Dedifferentiated amniotic fluid mesenchymal stem cell (primary cell): Measurements from ENCODE around the gene BMPR2.
"Not testable (repeated sequence)": the region's sequence is repeated elsewhere in the genome, so short reads cannot be mapped to it uniquely, and the experiment has no call there.

ENCODE experiments used
- DNase-seq: peaks from one replicate; pipeline ENCODE4 v3.0.0-alpha.2; 2016; ENCODE audit errors: extremely low spot score

The BMPR2 gene

DNA sequence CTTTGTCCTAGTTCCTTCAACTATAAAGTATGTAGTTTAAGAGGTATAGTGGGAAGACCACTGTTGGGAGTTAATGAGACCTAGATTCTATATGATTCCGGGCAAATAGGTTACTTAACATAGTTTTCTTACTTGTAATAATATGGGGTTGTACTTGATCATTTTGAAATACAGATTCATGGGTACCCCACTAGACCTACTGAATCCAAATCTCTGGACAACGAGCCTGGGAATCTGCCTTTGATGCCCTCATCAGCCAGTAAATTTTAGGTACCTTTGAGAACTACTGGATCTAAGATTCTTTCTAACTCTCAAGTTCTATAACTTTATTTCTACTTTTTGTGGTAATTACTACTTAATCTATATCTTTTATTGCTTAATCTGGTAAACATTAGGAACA is 6.6 kb downstream of the BMPR2 start:
- DNase-seq = no peak

DNA sequence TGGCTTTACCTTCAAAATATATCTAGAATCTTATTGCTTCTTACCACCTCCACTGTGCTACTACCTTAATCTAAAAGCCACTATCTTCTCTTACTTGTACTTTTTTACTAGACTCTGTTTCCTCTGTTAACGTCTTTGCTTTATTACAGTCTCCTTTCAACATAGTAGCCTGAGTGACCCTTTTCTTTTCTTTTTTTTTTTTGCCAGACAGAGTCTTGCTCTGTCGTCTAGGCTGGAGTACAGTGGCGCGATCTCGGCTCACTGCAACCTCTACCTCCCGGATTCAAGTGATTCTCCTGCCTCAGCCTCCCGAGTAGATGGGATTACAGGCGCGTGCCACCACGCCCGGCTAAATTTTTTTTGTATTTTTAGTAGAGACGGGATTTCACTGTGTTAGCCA is 10.4 kb downstream of the BMPR2 start:
- not testable (repeated sequence) for DNase-seq

DNA sequence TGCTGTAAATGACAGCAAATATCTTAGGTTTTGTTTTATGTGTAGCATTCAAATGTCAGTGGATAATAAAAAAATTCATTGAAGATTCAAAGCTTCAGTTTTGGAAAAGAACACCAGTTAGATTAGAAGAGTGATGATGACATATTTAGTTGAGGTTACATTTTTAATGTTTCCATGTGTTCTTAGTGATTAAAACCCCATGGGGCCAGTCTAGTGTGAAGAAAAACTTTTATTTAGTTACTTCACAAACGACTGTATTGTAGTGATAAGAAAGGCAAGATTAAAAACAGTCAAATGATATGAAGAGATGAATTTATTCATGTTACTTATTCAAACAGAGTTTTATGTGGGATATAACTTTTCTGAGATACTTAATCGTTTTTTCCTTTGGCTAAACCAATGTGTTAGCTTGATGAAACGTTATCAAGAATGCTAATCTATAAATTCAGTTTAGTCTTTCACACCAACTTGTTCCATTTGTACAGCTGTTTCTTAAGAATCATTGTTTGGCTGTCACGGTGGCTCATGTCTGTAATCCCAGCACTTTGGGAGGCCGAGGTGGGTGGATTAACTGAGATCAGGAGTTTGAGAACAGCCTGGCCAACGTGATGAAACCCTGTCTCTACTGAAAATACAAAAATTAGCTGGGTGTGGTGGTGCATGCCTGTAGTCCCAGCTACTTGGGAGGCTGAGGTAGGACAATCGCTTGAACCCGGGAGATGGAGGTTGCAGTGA is 11.6 kb downstream of the BMPR2 start:
- no peak for DNase-seq

DNA sequence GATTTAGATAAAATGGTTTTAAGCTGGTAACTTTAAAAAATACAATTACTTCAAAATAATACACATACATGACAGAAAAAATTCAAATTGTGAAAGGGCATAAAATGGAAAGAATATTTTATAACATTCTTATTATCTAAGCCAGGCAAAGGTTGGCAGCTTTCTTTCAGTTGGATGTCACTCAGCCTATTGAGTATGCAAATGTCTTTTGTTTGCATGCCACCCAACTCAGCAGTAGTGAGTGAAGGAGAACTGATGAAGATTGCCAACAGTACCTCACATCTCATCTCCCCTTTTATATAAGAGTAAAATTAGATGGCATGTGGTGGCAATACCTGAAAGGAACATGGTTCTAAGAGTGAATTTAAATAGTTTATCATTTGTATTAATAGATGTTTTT is 24.8 kb downstream of the BMPR2 start:
- DNase-seq = no peak

DNA sequence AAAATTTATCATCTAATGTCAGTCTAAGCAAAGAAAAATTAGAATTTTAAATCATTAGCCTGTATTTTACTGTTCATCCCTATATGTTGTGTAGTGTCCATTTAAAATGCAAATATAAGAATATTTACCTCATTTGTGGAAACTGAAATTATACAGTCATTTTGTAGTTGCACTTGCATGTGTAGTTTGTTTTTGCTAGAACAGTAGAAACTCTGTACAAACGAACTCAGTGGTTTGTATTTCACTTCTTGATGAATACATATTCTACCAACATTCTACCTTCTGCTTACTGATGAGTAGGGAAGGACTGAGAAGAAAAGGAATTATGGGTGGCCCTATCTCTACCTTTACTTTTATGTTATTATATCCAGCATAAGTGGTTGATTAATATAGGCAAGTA is 29.7 kb downstream of the BMPR2 start:
- no peak for DNase-seq

DNA sequence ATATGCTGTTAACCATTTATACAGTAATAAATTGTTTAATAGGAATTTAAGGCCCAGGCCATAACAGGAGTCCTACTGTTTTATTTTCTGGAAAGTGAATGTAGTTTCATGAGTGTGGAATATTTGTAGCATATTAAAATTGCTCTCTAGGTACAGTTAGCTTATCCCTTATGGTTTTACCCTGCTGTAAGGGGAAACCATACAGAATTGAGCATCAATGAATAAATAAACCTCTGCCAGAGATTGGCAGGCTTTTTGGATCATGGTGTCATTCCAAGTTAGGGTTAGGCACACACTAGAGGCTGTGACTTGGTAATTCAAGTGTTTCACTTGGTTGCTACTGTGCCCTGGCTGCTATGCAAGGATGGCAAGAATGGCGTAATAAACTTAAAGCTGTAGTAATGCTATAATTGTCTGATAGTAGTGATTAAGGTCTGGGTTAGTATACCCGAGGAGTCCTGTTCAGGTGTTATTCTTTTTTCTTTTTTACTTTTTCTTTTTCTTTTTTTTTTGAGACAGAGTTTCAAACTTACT is 30.4 kb downstream of the BMPR2 start:
- DNase-seq = no peak

DNA sequence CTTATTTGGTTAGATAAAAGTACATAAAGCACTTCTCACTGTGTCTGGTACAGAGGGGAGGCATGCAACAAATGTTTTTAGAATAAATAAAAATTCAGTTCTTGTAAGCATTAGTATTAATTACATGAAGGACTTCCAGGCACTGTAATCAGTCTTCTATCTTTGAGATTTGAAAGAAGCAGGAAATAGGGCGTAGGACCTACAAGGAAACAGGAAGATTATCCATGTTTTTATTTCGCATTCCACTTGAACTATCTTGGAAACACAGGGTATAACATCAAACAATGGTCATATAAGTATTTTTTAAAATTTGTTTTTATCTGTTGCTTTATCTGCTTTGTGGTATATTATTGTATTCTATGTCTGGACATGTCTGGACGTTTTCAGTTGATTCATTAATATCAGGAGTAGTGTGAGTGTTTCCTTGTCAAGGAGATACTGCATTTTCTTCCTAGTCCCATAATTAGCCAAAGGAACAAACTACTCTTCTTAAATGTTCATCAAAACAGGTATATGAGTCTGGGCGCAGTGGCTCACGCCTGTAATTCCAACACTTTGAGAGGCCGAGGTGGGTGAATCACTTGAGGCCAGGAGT is 32.5 kb downstream of the BMPR2 start:
- no peak for DNase-seq

DNA sequence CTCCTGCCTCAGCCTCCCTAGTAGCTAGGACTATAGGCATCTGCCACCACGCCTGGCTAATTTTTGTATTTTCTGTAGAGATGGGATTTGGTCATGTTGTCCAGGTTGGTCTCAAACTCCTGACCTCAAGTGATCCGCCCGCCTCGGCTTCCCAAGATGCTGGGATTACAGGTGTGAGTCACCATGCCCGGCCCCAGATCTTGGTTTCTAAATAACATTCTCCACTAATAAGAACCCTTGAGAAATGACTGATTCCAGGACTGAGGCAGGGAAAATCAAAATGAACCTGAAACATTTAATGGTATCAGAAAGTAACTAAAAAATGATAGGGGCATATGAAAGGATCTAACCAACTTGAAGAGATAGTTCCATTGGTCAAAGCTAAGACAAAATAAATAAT is 34.0 kb downstream of the BMPR2 start:
- no peak for DNase-seq

DNA sequence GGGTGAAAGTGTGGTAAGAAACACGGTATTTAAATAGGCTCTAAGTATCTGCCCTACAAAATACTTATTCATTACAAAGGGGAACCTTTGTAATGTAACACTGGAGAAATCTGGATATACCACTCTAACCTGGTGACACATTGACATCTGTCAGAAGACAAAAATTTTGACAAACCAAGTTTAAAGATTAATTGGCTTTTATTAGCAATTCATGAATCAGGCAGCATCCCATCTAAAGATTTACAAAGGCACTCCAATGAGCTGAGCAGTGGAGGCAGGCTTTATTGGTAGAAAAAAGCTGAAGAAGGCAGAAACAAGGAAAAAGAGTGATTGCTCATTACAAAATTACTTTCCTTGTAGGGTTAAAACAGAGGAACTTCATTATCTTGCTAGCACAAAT is 35.0 kb downstream of the BMPR2 start:
- no peak for DNase-seq

DNA sequence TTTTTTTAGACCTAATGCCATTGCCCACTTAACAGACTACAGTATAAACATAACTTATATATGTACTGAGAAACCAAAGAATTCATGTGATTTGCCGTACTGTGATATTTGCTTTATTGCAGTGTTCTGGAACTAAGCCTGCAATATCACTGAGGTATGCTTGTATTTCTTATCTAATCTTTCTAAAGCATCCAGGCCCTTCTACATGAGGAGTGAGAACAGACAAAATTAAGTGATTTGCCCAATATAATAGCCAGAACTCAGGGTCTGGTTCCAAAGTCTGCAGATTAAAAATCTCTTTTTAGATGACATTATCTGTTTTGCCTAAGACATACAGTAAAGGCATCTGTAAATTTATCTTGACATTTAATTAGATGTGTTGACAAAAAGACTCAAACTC is 41.9 kb downstream of the BMPR2 start:
- no peak for DNase-seq

DNA sequence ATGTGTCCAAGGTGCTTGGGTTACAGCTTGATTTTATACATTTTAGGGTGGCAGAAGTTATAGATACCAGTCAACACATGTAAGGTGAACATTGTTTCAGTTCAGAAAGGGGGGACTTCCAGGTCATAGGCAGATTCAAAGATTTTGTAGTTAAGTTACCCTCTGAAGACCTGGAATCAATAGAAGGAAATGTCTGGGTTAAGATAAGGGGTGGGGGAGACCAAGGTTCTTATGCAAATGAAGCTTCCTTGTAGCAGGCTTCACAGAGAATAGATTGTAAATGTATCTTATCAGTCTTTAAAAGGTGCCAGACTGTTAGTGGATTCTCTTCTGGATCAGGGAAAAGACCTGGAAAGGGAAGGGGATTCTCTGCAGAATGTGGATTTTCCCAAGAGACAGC is 42.4 kb downstream of the BMPR2 start:
- DNase-seq = no peak

DNA sequence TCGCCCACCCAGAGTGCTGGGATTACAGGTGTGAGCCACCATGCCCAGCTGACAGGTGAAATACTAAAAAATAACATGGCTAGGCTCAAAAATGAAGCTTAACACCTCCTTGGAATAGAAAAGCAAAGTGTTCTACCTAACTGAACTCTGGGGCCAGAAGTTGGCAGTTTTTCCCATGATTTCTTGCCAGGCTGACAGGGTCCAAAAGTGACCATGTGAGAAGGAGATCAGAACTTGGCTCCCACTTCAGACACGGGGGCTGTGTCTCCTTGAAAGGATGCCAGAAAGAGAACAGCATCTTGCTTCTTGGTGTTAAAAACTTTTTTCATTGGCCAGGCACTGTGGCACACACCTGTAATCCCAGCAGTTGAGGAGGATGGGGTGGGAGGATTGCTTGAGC is 47.0 kb downstream of the BMPR2 start:
- no peak for DNase-seq

DNA sequence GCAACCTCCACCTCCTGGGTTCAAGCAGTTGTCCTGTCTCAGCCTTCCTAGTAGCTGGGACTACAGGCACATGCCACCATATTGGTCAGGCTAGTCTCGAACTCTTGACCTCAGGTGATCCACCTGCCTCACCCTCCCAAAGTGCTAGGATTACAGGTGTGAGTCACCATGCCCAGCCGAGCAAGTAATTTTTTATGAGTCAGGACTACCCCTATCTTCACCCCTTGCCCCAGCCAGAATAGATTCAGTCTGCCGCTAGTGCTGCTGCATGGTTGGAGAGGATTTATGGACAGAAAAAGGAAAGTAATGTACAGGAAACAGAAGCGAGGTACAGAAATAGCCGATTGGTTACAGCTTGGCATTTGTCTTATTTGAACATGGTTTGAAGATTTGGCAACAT is 48.9 kb downstream of the BMPR2 start:
- no peak for DNase-seq

DNA sequence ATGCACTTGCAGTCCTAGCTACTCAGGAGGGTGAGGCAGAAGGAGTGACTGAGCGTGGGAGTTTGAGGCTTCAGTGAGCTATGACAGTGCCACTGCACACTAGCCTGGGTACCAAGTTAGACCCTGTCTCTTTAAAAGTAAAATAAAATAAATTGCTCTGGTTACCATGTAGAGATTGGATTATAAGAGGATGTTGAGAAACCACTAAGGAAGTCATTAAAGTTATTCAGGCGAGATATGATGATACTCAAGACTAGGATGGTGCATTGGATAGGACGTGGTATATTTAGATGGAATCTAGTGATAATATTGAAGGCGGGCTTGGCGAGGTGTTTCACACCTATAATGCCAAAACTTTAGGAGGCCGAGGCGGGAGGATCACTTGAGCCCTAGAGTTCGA is 50.6 kb downstream of the BMPR2 start:
- DNase-seq = no peak

DNA sequence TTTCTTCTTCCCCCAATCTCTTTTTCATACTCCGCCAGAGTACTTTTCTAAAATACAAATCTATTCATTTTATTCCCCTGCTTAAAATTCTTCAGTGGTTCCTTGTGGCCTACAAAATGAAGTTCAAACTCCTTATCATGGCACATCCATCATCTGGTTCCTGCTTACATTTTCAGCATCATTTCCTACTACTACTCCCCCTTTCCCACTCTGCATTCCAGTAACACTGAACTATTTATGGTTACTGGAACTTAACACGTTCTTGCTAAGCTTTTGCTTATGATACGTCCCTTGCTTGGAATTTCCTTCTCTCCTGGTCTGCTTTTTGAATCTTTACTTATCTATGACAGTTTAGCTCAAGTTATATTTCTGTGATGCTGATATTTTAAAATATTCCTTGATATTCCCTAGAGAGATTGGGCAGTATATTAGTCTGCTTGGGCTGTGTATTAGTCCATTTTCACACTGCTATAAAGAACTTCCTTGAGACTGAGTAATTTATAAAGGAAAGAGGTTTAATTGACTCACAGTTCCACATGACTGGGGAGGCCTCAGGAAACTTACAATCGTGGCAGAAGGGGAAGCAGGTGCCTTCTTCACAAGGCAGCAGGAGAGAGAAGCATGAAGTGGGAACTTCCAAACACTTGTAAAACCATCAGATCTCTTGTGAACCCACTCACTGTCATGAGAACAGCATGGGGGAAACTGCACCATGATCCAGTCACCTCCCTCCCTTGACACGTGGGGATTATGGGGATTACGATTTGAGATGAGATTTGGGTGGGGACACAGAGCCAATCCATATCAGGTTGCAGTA is 53.2 kb downstream of the BMPR2 start:
- DNase-seq = no peak

DNA sequence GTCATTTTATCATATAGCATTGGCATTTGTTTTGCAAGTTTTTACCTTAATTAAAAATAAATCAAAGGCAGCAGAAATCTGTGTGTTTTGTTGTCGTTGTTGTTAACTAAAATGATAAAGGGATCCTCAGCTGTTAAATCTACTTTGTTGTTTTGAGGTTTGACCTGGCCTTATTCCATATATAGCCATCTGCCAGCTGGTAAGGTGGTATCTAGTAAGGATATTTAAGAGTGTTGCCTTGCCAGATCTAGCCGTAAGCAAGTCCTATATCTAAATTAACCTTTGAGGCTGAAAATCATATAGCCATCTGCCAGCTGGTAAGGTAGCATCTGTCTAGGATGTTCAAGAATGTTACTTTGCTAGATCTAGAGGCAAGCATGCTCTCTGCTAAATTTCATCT is 56.6 kb downstream of the BMPR2 start:
- DNase-seq = no peak

DNA sequence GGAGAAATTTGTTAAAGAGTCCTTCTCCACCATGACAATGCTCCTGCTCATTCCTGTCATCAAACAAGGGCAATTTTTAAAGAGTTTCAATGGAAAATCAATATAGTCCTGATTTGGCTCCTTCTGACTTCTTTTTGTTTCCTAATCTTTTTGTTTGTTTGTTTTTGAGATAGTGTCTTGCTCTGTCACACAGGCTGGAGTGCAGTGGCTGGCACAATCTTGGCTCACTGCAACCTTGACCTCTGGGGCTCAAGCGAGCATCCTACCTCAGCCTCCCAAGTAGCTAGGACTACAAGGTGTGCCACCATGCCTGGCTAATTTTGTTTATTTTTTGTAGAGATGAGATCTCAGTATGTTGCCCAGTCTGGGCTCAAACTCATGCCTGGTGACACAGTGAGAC is 58.3 kb downstream of the BMPR2 start:
- no peak for DNase-seq

DNA sequence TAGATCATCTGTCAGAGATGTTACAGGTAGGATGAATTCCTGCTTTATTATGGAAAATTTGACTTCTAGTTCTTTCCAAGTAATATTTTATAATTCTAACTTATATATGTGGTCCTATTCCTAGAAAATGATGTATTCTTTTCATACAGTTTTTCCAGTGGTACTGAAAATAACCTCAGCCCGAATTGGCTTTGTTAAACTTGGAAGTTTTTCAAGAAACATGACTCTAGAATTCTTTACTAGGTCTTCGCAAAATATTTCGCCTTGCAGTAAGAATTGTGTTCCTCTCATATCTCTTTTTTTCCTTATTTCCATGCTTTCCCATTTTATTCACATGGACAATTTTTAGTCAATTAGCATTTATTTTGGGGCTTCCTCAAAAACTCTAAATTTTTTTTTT is 60.5 kb downstream of the BMPR2 start:
- DNase-seq = peak; percentile 30

DNA sequence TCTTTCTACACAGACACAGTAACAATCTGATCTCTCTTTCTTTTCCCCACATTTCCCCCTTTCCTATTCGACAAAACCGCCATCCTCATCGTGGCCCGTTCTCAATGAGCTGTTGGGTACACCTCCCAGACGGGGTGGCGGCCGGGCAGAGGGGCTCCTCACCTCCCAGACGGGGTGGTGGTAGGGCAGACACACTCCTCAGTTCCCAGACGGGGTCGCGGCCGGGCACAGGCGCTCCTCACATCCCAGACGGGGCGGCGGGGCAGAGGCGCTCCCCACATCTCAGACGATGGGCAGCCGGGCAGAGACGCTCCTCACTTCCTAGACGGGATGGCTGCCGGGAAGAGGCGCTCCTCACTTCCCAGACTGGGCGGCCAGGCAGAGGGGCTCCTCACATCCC is 64.0 kb downstream of the BMPR2 start:
- DNase-seq = not testable (repeated sequence)

DNA sequence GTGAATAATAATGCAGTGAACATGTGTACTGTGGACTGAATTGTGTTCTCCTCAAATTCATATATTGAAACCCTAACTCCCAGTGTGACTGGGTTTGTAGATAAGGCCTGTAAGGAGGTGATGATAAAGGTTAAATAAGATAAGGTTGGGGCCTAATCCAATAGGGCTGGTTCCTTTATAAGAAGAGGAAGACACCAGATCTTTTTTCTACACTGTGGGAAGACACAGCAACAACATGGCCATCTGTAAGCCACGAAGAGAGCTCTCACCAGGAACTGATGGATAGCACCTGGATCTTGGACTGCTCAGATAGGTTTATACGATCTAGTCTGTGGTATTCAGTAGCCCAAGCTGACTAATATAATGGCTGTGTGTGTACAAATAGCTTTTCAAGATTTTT is 66.8 kb downstream of the BMPR2 start:
- no peak for DNase-seq

DNA sequence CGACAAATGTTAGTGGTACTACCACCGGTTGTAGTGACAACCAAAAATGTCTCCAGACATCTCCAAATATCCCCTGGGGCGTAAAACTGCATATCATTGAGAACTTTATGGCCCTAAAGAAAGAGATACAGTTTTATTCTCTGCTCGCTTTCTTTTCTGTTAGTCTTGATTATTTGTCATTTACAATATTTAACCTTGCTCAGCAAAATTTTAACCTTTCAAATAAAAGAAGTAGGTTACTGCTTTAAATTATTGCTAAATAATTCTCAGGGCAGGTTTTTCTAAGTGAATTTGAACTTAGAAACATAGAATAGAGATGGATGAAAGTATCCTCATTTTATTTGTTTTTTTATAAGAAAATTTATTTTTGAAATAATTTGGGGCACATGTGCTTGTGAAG is 67.9 kb downstream of the BMPR2 start:
- DNase-seq = no peak

DNA sequence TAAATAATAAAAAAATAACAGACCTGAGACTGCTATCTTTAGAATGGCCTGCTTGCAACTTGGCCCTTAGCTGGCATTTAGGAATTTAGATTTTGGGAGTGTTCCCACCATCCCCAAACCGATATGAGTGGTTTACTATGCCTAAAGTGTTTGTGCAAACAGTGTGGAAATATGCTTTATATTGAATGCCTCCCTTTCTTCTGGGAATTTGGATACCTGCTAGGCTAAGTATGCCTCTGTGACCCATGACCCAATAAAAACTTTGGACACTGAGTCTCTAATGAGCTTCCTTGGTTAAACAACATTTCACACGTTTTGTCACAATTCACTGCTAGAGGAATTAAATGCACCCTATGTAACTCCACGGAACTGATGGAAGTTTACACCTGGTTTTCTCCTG is 73.2 kb downstream of the BMPR2 start:
- no peak for DNase-seq

DNA sequence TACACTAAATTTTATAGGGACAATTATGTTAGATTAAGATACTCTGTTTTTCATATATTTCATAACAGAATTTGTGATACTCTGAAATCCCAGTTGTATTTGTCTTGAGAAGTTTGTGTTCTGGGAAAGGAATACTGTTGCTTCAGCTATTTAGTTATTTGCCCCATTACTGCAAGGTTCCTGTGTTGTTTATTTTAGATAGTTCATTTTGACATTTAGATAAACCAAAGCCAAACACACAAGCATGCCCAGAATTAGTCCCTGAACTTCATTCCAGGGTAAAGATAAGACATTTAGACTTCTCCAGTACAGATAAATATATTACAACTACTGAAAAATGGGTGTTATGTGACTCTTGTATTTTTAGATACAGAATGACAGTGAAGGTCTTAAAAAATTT is 74.7 kb downstream of the BMPR2 start:
- DNase-seq = no peak
